Measurements from ENCODE around the gene TUT7. TPM values are rescaled to one million over a fixed set of nuclear protein-coding genes. Genes with fewer than 3 reads are reported as not detected.

Gene TUT7
- total RNA-seq, 1 donor from 2014 or later: 41.9 TPM

- Mint-ChIP-seq H3K27ac (no peak overlapping the region), H3K36me3 (ENCODE audit: low read depth) (peaks cover 75% of the 10 kb centered on the region), H3K4me3 (ENCODE audit: low read depth) (no peak overlapping the region), H3K4me1 (ENCODE audit: low read depth) (peaks cover 48% of the 10 kb centered on the region), H3K27me3 (ENCODE audit: low read depth) (no peaks in the 10 kb centered on the region), H3K9me3 (no peaks in the 10 kb centered on the region)
- intact Hi-C loops (cut with micrococcal nuclease): no loop called here
- DNase-seq (ENCODE audit: low spot score): no peak
These were observed 11.9 kb downstream of the TUT7 start for GRCh38 chr9:86342269-86342668.

GRCh38 chr9:86341007-86341491 lies 13.2 kb downstream of the TUT7 start:
- no peaks in the 10 kb centered on the region for H3K27me3 Mint-ChIP-seq (ENCODE audit: low read depth)
- intact Hi-C loops (cut with micrococcal nuclease): loop anchor here (2.0 kb wide), 1 partner anchor 42 kb away; no protein-coding TSS in a partner anchor
- H3K4me3 Mint-ChIP-seq (ENCODE audit: low read depth): no peak overlapping the region
- no peaks in the 10 kb centered on the region for H3K9me3 Mint-ChIP-seq
- DNase-seq (ENCODE audit: low spot score): no peak
- peaks cover 83% of the 10 kb centered on the region for H3K36me3 Mint-ChIP-seq (ENCODE audit: low read depth)
- H3K4me1 Mint-ChIP-seq (ENCODE audit: low read depth): peaks cover 48% of the 10 kb centered on the region
- H3K27ac Mint-ChIP-seq: peak overlapping the region; percentile 31

DNA sequence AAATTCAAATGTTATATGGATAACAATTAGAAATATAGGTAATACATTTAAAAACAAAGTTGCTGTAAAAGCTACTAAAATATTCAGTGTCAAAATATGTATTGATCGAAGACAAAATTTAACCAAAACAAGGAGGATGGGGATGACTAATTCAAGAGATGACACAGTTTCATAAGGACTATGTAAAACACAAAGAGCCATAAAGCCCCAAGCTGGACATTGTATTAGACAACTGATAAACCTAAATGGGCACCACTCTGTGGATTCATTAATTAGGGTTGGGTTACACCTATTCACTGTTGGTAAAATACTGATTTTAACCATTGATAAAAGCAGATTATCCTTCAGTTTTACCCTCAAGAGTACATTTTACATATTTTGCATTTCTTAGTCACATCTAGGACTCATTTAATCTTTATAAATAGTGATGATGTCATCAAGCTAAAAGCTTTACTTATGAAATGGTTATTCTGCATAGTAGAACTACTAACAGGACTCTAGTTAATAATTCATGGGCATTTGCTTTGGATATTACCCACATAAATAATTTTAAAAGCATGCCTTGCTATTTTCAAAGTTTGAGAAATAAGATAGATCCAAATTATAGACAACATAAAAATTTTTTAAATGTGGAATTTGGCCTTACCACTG lies 13.7 kb downstream of the TUT7 start:
- DNase-seq (ENCODE audit: low spot score): no peak
- H3K36me3 Mint-ChIP-seq (ENCODE audit: low read depth): peaks cover 83% of the 10 kb centered on the region
- H3K4me1 Mint-ChIP-seq (ENCODE audit: low read depth): peaks cover 45% of the 10 kb centered on the region
- H3K27me3 Mint-ChIP-seq (ENCODE audit: low read depth): no peaks in the 10 kb centered on the region
- H3K4me3 Mint-ChIP-seq (ENCODE audit: low read depth): no peak overlapping the region
- no peak overlapping the region for H3K27ac Mint-ChIP-seq
- H3K9me3 Mint-ChIP-seq: no peaks in the 10 kb centered on the region
- intact Hi-C loops (cut with micrococcal nuclease): loop anchor here (1.0 to 2.0 kb wide), 2 partner anchors 12 to 42 kb away; no protein-coding TSS in a partner anchor

DNA sequence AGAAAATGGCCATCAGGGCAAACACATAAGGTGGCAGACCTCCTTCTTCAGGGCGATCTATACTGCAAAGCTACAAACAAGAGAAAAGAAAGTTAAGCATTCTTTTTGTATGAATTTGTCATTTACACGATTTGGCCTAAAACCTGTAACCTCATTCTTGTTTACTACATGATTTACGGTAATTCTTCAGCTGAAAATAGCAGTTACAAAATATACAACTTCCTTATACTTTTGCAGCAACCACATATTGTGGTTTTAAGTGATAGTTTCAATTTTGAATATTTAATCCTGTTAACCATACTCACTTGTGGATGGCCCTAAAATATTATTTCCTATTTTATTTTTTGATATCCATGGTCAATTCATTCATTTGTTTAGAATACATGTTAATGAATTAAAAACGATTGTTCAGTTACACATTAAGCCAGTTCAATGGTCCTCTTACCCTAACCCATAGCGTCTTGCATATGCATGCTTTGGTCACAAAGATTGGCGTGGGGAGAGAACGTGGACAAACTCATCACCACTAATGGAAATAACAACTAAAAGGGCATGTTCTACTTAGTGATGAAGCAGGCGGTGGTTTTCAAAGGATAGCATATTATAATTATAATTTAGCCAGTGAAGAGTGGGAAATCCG lies 16.6 kb downstream of the TUT7 start:
- Mint-ChIP-seq H3K4me3 (ENCODE audit: low read depth) (peak overlapping the region; percentile 70), H3K4me1 (ENCODE audit: low read depth) (peaks cover 45% of the 10 kb centered on the region), H3K27ac (peak overlapping the region; percentile 48), H3K27me3 (ENCODE audit: low read depth) (no peaks in the 10 kb centered on the region), H3K9me3 (no peaks in the 10 kb centered on the region), H3K36me3 (ENCODE audit: low read depth) (peaks cover 92% of the 10 kb centered on the region)
- intact Hi-C loops (cut with micrococcal nuclease): no loop called here
- DNase-seq (ENCODE audit: low spot score): no peak

DNA sequence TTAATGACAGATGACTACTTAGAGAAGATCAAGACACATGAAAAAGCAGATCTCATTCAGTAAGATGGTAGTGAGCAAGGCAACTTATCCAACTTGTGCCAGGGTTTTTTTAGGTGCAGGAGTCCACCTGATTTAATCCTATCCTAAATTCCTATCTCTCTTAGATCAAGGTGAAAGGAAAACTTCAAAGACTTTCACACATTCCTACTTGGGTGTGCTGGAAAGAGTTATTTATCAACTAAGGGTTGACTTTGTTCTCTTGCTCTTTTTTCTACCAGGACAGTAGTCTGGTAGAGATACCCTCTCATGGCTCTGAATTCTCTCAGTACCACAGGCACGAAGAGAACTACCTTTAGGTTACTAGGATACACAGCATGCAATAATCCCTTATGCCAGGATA lies 18.2 kb downstream of the TUT7 start:
- Mint-ChIP-seq H3K4me3 (ENCODE audit: low read depth) (no peak overlapping the region), H3K9me3 (peaks cover 6% of the 10 kb centered on the region), H3K27ac (no peak overlapping the region), H3K36me3 (ENCODE audit: low read depth) (peaks cover 92% of the 10 kb centered on the region), H3K27me3 (ENCODE audit: low read depth) (no peaks in the 10 kb centered on the region), H3K4me1 (ENCODE audit: low read depth) (peaks cover 40% of the 10 kb centered on the region)
- DNase-seq (ENCODE audit: low spot score): no peak
- intact Hi-C loops (cut with micrococcal nuclease): no loop called here

DNA sequence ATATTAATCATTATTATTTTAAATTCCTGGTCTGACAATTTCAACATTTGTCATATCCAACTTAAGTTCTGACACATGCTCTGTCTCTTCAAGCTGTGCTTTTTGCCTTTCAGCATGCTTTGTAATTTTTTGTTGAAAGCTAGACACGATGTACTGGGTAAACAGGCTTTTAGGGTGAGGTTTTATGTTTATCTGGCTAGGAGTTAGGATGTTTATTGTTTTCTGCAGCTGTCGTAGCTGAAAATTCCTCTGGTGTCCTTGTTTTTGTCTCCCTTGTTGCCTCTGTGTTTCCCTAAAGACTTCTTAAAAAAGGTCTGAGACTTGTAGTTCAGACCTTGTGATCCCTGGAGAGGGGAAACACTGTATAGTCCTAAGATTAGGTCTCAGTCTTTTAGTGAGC lies 20.6 kb downstream of the TUT7 start:
- Mint-ChIP-seq H3K36me3 (ENCODE audit: low read depth) (peaks cover 84% of the 10 kb centered on the region), H3K4me3 (ENCODE audit: low read depth) (no peak overlapping the region), H3K27ac (no peak overlapping the region), H3K4me1 (ENCODE audit: low read depth) (peaks cover 28% of the 10 kb centered on the region), H3K27me3 (ENCODE audit: low read depth) (no peaks in the 10 kb centered on the region), H3K9me3 (peaks cover 6% of the 10 kb centered on the region)
- DNase-seq (ENCODE audit: low spot score): no peak
- intact Hi-C loops (cut with micrococcal nuclease): no loop called here

- no peaks in the 10 kb centered on the region for H3K27me3 Mint-ChIP-seq (ENCODE audit: low read depth)
- no peak overlapping the region for H3K4me3 Mint-ChIP-seq (ENCODE audit: low read depth)
- H3K4me1 Mint-ChIP-seq (ENCODE audit: low read depth): peaks cover 15% of the 10 kb centered on the region
- peaks cover 6% of the 10 kb centered on the region for H3K9me3 Mint-ChIP-seq
- no peak for DNase-seq (ENCODE audit: low spot score)
- H3K36me3 Mint-ChIP-seq (ENCODE audit: low read depth): peaks cover 80% of the 10 kb centered on the region
- no peak overlapping the region for H3K27ac Mint-ChIP-seq
- intact Hi-C loops (cut with micrococcal nuclease): no loop called here
These were observed 24.0 kb downstream of the TUT7 start for GRCh38 chr9:86330186-86330585.

DNA sequence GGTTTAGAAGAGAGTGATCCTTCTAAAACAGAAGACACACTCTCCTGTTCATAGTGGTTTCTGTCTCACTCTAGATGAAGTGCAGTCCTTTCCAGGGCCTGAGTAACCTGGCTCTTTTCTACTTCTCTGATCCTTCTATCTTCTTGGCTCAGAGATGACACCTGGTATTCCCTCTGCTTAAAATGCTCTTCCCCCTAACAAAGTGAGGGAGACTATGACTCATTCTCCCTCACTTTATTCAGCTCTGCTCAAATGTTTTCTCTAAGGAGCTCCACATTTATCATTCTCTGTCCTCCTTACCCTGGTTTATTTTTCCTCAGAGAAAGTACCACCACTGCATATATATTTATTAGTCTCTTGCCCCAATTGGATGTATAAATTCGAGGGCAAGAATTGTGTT lies 24.6 kb downstream of the TUT7 start:
- Mint-ChIP-seq H3K4me1 (ENCODE audit: low read depth) (peaks cover 13% of the 10 kb centered on the region), H3K9me3 (peaks cover 6% of the 10 kb centered on the region), H3K27me3 (ENCODE audit: low read depth) (no peaks in the 10 kb centered on the region), H3K27ac (no peak overlapping the region), H3K4me3 (ENCODE audit: low read depth) (no peak overlapping the region), H3K36me3 (ENCODE audit: low read depth) (peaks cover 80% of the 10 kb centered on the region)
- no peak for DNase-seq (ENCODE audit: low spot score)
- intact Hi-C loops (cut with micrococcal nuclease): no loop called here

DNA sequence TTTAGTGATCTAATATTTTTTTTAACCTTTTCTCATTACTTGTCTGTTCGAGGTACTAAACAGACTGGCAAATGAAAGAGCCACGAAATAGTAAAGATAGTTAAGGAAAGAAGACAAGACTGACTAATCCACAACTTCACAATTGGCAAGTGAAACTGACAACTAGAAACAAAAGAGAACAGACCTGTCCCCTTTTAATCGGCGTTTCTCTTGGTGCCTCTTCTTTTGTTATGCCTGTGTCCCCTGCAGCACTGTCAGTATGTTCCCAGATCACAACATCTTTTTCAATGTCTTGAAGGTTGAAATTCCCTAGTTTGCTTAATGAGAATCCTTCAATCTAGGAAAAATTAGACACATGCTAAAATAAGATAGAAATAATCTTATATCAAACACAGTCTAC lies 26.1 kb downstream of the TUT7 start:
- H3K4me3 Mint-ChIP-seq (ENCODE audit: low read depth): no peak overlapping the region
- H3K27ac Mint-ChIP-seq: no peak overlapping the region
- H3K36me3 Mint-ChIP-seq (ENCODE audit: low read depth): peaks cover 80% of the 10 kb centered on the region
- intact Hi-C loops (cut with micrococcal nuclease): no loop called here
- H3K27me3 Mint-ChIP-seq (ENCODE audit: low read depth): no peaks in the 10 kb centered on the region
- DNase-seq (ENCODE audit: low spot score): no peak
- H3K9me3 Mint-ChIP-seq: peaks cover 6% of the 10 kb centered on the region
- H3K4me1 Mint-ChIP-seq (ENCODE audit: low read depth): peaks cover 14% of the 10 kb centered on the region

DNA sequence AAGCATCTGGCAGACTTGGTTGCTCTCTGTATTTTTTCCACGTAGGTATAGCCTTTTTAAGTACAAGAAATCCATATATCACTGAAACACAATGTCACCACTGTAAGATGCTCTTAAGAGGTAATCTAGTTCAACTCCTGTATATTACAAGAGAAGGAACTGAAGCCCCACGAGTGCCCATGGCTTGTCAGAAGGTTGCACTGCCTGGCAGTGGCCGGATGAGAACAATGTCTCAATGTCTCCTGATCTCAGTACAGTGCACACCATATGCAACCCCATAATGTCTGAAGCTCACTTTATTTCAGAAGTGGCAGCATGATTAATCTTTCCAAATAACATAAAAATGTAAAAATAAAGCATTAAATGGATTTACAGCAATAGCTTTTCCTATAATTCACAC lies 27.7 kb downstream of the TUT7 start:
- H3K27me3 Mint-ChIP-seq (ENCODE audit: low read depth): no peaks in the 10 kb centered on the region
- H3K9me3 Mint-ChIP-seq: no peaks in the 10 kb centered on the region
- H3K4me1 Mint-ChIP-seq (ENCODE audit: low read depth): peaks cover 9% of the 10 kb centered on the region
- no peak overlapping the region for H3K27ac Mint-ChIP-seq
- DNase-seq (ENCODE audit: low spot score): no peak
- peaks cover 77% of the 10 kb centered on the region for H3K36me3 Mint-ChIP-seq (ENCODE audit: low read depth)
- intact Hi-C loops (cut with micrococcal nuclease): no loop called here
- H3K4me3 Mint-ChIP-seq (ENCODE audit: low read depth): no peak overlapping the region

DNA sequence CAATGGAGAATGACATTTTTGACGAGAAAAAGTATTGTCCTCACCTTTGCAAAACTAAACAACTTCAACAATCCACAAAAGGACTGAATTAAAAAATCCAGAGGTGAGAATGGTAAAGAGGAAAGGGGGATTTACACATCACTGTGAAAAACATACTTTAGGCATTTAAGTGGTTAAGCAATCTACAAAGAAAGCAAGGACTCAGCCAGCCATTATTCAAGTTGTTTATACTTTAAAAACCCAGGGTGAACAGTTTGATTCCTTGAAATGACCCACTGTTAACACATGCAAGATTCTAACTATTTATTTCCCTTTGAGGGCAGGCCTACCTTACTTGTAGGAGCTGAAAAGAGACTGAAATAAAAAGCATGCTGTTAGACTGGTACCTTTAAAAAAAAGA lies 29.3 kb downstream of the TUT7 start:
- Mint-ChIP-seq H3K27me3 (ENCODE audit: low read depth) (no peaks in the 10 kb centered on the region), H3K9me3 (no peaks in the 10 kb centered on the region), H3K4me3 (ENCODE audit: low read depth) (no peak overlapping the region), H3K36me3 (ENCODE audit: low read depth) (peaks cover 82% of the 10 kb centered on the region), H3K27ac (no peak overlapping the region), H3K4me1 (ENCODE audit: low read depth) (peaks cover 9% of the 10 kb centered on the region)
- intact Hi-C loops (cut with micrococcal nuclease): no loop called here
- DNase-seq (ENCODE audit: low spot score): no peak

DNA sequence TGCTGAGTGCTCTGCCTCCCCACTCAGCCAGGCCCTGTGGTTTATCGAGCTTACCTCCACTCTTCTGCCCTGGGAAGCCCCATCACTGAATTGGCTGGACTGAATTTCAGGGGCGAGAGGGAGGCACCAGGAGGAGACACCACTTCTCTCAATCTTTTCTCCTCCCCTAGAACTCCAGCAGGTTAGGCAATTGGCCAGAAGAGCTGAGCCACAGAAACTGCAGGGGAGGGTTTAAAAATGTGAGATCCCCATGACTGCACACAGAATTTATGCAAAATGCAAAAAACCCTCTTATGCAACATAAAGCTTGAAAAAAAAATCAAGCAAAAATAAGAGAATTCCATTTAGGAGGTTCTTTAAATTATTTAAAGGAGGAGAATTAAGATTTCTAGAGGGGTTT lies 29.9 kb downstream of the TUT7 start:
- peaks cover 84% of the 10 kb centered on the region for H3K36me3 Mint-ChIP-seq (ENCODE audit: low read depth)
- no peak overlapping the region for H3K4me3 Mint-ChIP-seq (ENCODE audit: low read depth)
- no peaks in the 10 kb centered on the region for H3K27me3 Mint-ChIP-seq (ENCODE audit: low read depth)
- intact Hi-C loops (cut with micrococcal nuclease): no loop called here
- peaks cover 9% of the 10 kb centered on the region for H3K4me1 Mint-ChIP-seq (ENCODE audit: low read depth)
- no peak overlapping the region for H3K27ac Mint-ChIP-seq
- H3K9me3 Mint-ChIP-seq: no peaks in the 10 kb centered on the region
- DNase-seq (ENCODE audit: low spot score): no peak

- H3K4me1 Mint-ChIP-seq (ENCODE audit: low read depth): peaks cover 9% of the 10 kb centered on the region
- no peaks in the 10 kb centered on the region for H3K9me3 Mint-ChIP-seq
- H3K27me3 Mint-ChIP-seq (ENCODE audit: low read depth): no peaks in the 10 kb centered on the region
- H3K36me3 Mint-ChIP-seq (ENCODE audit: low read depth): peaks cover 94% of the 10 kb centered on the region
- intact Hi-C loops (cut with micrococcal nuclease): no loop called here
- DNase-seq (ENCODE audit: low spot score): no peak
- no peak overlapping the region for H3K4me3 Mint-ChIP-seq (ENCODE audit: low read depth)
- H3K27ac Mint-ChIP-seq: peak overlapping the region; percentile 10
These were observed 31.1 kb downstream of the TUT7 start for GRCh38 chr9:86322973-86323644.
